Measurements from ENCODE around the gene BMP7. TPM values are rescaled to one million over a fixed set of nuclear protein-coding genes. Genes with fewer than 3 reads are reported as not detected.

The BMP7 gene
- total RNA-seq, 1 donor from 2014 or later = 17.2 TPM

GRCh38 chr20:57173041-57173440 lies 93.4 kb downstream of the BMP7 start:
- H3K9me3 ChIP-seq = peaks cover 4% of the 10 kb centered on the region
- intact Hi-C loops (cut with DNase I) = no loop called here
- H3K4me3 ChIP-seq = no peak overlapping the region
- no peak overlapping the region for H3K27ac ChIP-seq
- H3K36me3 ChIP-seq = no peaks in the 10 kb centered on the region
- TF ChIP-seq POLR2A (IDR thresholded peaks at IDR 0.05) (no peak), POLR2AphosphoS5 (IDR thresholded peaks at IDR 0.05; ENCODE audit: insufficient read depth in 1 of 2, low read depth in 1 of 2) (no peak), CTCF (IDR thresholded peaks at IDR 0.05) (no peak)
- DNase-seq (ENCODE audit: extremely low spot score in 2 of 2) = no peak
- no peaks in the 10 kb centered on the region for H3K27me3 ChIP-seq
- H3K4me1 ChIP-seq = peaks cover 15% of the 10 kb centered on the region

GRCh38 chr20:57170343-57170742 lies 96.1 kb downstream of the BMP7 start:
- no peak for DNase-seq (ENCODE audit: extremely low spot score in 2 of 2)
- H3K36me3 ChIP-seq = no peaks in the 10 kb centered on the region
- no peak for TF ChIP-seq POLR2AphosphoS5 (IDR thresholded peaks at IDR 0.05; ENCODE audit: insufficient read depth in 1 of 2, low read depth in 1 of 2)
- TF ChIP-seq POLR2A (IDR thresholded peaks at IDR 0.05) = no peak
- TF ChIP-seq CTCF (IDR thresholded peaks at IDR 0.05) = no peak
- no peak overlapping the region for H3K4me3 ChIP-seq
- H3K27me3 ChIP-seq = no peaks in the 10 kb centered on the region
- peaks cover 4% of the 10 kb centered on the region for H3K9me3 ChIP-seq
- peaks cover 20% of the 10 kb centered on the region for H3K4me1 ChIP-seq
- intact Hi-C loops (cut with DNase I) = no loop called here
- H3K27ac ChIP-seq = no peak overlapping the region

DNA sequence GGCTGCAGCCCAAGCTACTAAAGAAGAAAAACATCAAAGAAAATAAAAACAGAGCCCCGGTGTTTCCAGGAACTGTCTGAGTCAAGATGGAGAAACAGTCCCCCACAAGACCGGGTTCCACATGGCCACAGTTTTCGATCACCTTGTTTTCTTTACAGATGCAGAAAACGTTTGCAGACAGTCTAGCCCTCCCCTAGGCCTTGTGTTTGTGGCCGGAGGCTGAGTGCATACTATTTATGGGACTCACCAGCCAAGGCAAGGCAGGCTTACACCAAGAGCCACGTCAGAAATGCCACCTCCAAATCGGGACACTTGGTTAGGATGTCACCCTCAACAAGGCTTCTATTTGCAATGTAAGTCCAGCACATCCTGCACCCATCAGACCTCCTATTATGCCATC lies 97.3 kb downstream of the BMP7 start:
- H3K27me3 ChIP-seq = no peaks in the 10 kb centered on the region
- no peaks in the 10 kb centered on the region for H3K36me3 ChIP-seq
- H3K9me3 ChIP-seq = peaks cover 4% of the 10 kb centered on the region
- intact Hi-C loops (cut with DNase I) = no loop called here
- peaks cover 20% of the 10 kb centered on the region for H3K4me1 ChIP-seq
- no peak for TF ChIP-seq CTCF (IDR thresholded peaks at IDR 0.05)
- TF ChIP-seq POLR2A (IDR thresholded peaks at IDR 0.05) = no peak
- no peak for TF ChIP-seq POLR2AphosphoS5 (IDR thresholded peaks at IDR 0.05; ENCODE audit: insufficient read depth in 1 of 2, low read depth in 1 of 2)
- no peak for DNase-seq (ENCODE audit: extremely low spot score in 2 of 2)
- no peak overlapping the region for H3K4me3 ChIP-seq
- peak overlapping the region; percentile 61 for H3K27ac ChIP-seq

DNA sequence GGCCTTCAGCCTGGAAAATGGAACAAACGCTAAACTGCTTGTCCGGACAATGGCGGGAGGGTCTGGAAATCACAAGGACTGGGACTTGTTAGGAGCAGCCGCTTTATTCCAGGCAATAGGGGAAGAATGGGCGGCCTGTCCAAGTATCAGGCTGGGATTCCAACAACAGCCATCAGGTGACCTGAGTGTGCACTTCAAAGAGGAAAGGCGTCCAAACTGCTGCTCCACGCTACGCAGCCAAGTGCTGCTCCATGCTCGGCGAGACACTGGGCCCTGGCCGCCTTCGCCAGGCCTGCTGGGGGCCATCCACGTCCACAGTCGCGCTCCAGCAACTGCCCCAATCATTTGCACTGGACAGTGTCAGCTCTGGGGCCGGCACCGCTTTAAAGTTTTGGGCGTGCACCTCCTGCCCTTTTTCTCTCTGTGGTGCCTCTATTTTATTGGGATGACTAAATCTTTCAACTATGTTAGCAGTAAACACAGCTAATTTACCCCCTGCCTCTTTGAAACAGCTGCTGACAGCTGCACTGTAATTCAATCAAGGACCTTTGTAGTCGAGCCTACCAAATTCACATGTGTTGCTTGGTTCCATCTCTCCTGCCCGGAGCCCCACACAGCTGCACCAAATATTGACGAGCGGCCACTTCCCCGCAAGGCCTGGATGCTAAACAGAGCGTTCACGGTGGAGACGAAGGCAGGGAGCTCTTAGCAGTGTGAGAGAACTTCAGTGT lies 98.3 kb downstream of the BMP7 start:
- intact Hi-C loops (cut with DNase I) = no loop called here
- TF ChIP-seq POLR2A (IDR thresholded peaks at IDR 0.05) = no peak
- TF ChIP-seq CTCF (IDR thresholded peaks at IDR 0.05) = no peak
- peak in 1 of 2 donors; percentile 44 for TF ChIP-seq POLR2AphosphoS5 (IDR thresholded peaks at IDR 0.05; ENCODE audit: insufficient read depth in 1 of 2, low read depth in 1 of 2)
- Histone ChIP-seq H3K4me3 (no peak overlapping the region), H3K4me1 (peaks cover 20% of the 10 kb centered on the region), H3K9me3 (peaks cover 4% of the 10 kb centered on the region), H3K36me3 (no peaks in the 10 kb centered on the region), H3K27ac (peak overlapping the region; percentile 61), H3K27me3 (no peaks in the 10 kb centered on the region)
- no peak for DNase-seq (ENCODE audit: extremely low spot score in 2 of 2)

- peaks cover 20% of the 10 kb centered on the region for H3K4me1 ChIP-seq
- H3K9me3 ChIP-seq = peaks cover 4% of the 10 kb centered on the region
- peak overlapping the region; percentile 61 for H3K27ac ChIP-seq
- no peak overlapping the region for H3K4me3 ChIP-seq
- no peaks in the 10 kb centered on the region for H3K27me3 ChIP-seq
- no peak for DNase-seq (ENCODE audit: extremely low spot score in 2 of 2)
- TF ChIP-seq POLR2AphosphoS5 (IDR thresholded peaks at IDR 0.05; ENCODE audit: insufficient read depth in 1 of 2, low read depth in 1 of 2) (no peak), CTCF (IDR thresholded peaks at IDR 0.05) (no peak), POLR2A (IDR thresholded peaks at IDR 0.05) (no peak)
- intact Hi-C loops (cut with DNase I) = no loop called here
- H3K36me3 ChIP-seq = no peaks in the 10 kb centered on the region
These were observed 99.2 kb downstream of the BMP7 start for GRCh38 chr20:57167292-57167655.
